Panc1 (cell line): ENCODE data around the gene TUBA1C. TPM values are rescaled to one million over a fixed set of nuclear protein-coding genes. Genes with fewer than 3 reads are reported as not detected.

Source experiments
- ATAC-seq: fragments of 200-7000 bp; cut with Tn5 transposase; 2 replicates; pipeline ENCODE4 v1.9.1; 2020; ENCODE audit warnings: mild to moderate bottlenecking, moderate library complexity
- BruUV-seq: library from RNA; stranded (reverse); fragments of 400-500 nt; replicated peaks from 2 replicates; lab custom pipeline; 2021; lab: Mats Ljungman, UMichigan
- CTCF ChIA-PET: fragments of 300-600 bp; sonication (Branson Sonifier 250); formaldehyde crosslinking; loops from one replicate; lab custom pipeline; 2022; ENCODE audit warnings: antibody characterized with exemption; lab: Charles Lee
- POLR2A ChIA-PET: fragments of 300-600 bp; sonication (Branson Sonifier 250); formaldehyde crosslinking; loops from one replicate; lab custom pipeline; 2022; ENCODE audit warnings: antibody characterized with exemption; lab: Charles Lee
- DNase-seq: peaks from one replicate; pipeline ENCODE4 v3.0.0-alpha.2; 2010; ENCODE audit warnings: low read depth, low spot score
- H3K27ac ChIP-seq: 2 replicates; pipeline ENCODE4 v1.5.1; 2011; ENCODE audit warnings: mild to moderate bottlenecking, low read length, inconsistent platforms
- H3K27me3 ChIP-seq: fragments of 200-500 bp; sonication (Bioruptor generic); 2 replicates; pipeline ENCODE4 v1.6.0; 2014; ENCODE audit warnings: low read length, inconsistent platforms; ENCODE audit not compliant: control insufficient read depth, insufficient read depth
- H3K36me3 ChIP-seq: fragments of 200-500 bp; sonication (Bioruptor generic); 2 replicates; pipeline ENCODE4 v1.5.1; 2014; ENCODE audit warnings: inconsistent platforms, mild to moderate bottlenecking, low read length, moderate library complexity; ENCODE audit not compliant: control insufficient read depth, insufficient read depth
- H3K4me1 ChIP-seq: 2 replicates; pipeline ENCODE4 v1.5.1; 2011; ENCODE audit warnings: inconsistent platforms, mild to moderate bottlenecking, low read length, moderate library complexity; ENCODE audit not compliant: control insufficient read depth, insufficient read depth
- H3K4me3 ChIP-seq, 2 experiments: 2 replicates each; pipeline ENCODE4 v1.5.1; 2011 to 2012; ENCODE audit warnings: low read depth in 2 of 2, low read length in 2 of 2, mild to moderate bottlenecking in 2 of 2, inconsistent platforms in 1 of 2, moderate library complexity in 1 of 2
- H3K9me3 ChIP-seq: fragments of 200-500 bp; sonication (Bioruptor generic); 2 replicates; pipeline ENCODE4 v1.5.1; 2014; ENCODE audit warnings: low read depth, mild to moderate bottlenecking, inconsistent platforms, low read length, moderate library complexity; ENCODE audit not compliant: control insufficient read depth, insufficient read depth
- CTCF ChIP-seq: fragments of 450-650 bp; IDR thresholded peaks from 2 replicates; pipeline ENCODE4 v1.5.1; 2017; ENCODE audit warnings: mild to moderate bottlenecking
- POLR2AphosphoS5 ChIP-seq: IDR thresholded peaks from 2 replicates; pipeline ENCODE4 v1.6.1; 2012; ENCODE audit warnings: mild to moderate bottlenecking, low read depth, low read length, moderate library complexity
- REST ChIP-seq, 2 experiments: IDR thresholded peaks; 2 replicates each; pipeline ENCODE4 v1.6.1; 2011 to 2012; ENCODE audit warnings: low read depth in 2 of 2, control low read depth in 1 of 2, low read length in 1 of 2, mild to moderate bottlenecking in 1 of 2, moderate library complexity in 1 of 2; ENCODE audit not compliant: insufficient read depth in 1 of 2
- SIN3A ChIP-seq: IDR thresholded peaks from 2 replicates; pipeline ENCODE4 v1.6.1; 2012; ENCODE audit warnings: low read depth, mild to moderate bottlenecking, low read length, moderate library complexity, borderline replicate concordance; ENCODE audit not compliant: insufficient read depth
- TCF7L2 ChIP-seq: IDR thresholded peaks from 2 replicates; pipeline ENCODE4 v1.6.1; 2011; ENCODE audit warnings: mild to moderate bottlenecking, low read depth, low read length, inconsistent platforms
- in situ Hi-C: cut with HindIII; loops from 2 replicates; pipeline ENCODE4 v1.10.0; 2016; ENCODE audit warnings: low sequenced_read_pairs, low pct_unique_long_range_greater_than_20kb
- intact Hi-C: fragments of 100-400 bp; cut with micrococcal nuclease; formaldehyde crosslinking; loops from one replicate; pipeline ENCODE4 v1.10.0; 2022; ENCODE audit not compliant: unreplicated experiment
- total RNA-seq: library from RNA; stranded (reverse); gene quantifications from one replicate; pipeline ENCODE4 v1.2.1, GENCODE V29; 2021; ENCODE audit not compliant: unreplicated experiment

Gene TUBA1C
- total RNA-seq, 1 experiment from 2014 or later: 524 TPM

- Histone ChIP-seq H3K4me1 (peaks cover 4% of the 10 kb centered on the region; the same call in 1 of the 2 replicates), H3K9me3 (no peaks in the 10 kb centered on the region), H3K27me3 (no peaks in the 10 kb centered on the region), H3K27ac (0 out of 2 replicates have a peak overlapping the region, but pooled peaks have one; percentile 14), H3K36me3 (no peaks in the 10 kb centered on the region), H3K4me3 (no peak overlapping the region)
- CTCF ChIA-PET: interaction anchor here (0.8 kb wide), 1 partner anchor 10 kb away, joined by 12 read pairs; no protein-coding TSS in a partner anchor
- no peak for DNase-seq
- POLR2A ChIA-PET: interaction anchor here (0.7 kb wide), 1 partner anchor 10 kb away, joined by 4 read pairs; no protein-coding TSS in a partner anchor
- TF ChIP-seq CTCF (no peak), REST (IDR thresholded peaks at IDR 0.05; ENCODE audit: insufficient read depth in 1 of 2, low read depth in 2 of 2, low read length in 1 of 2) (no peak), TCF7L2 (no peak), POLR2AphosphoS5 (no peak), SIN3A (no peak)
- no peak for ATAC-seq
- BruUV-seq: no TSS peak
- intact Hi-C loops (loop anchor here (10.0 kb wide), 1 partner anchor 98 kb away; the partner anchor contains the start of gene TUBA1B), in situ Hi-C loops (no loop called here)
These were observed 31.7 kb upstream of the TUBA1C start for GRCh38 chr12:49232940-49233841.

- intact Hi-C loops (loop anchor here (10.0 kb wide), 1 partner anchor 99 kb away; the partner anchor contains the start of gene TUBA1B), in situ Hi-C loops (no loop called here)
- Histone ChIP-seq H3K4me1 (peaks cover 4% of the 10 kb centered on the region; the same call in 1 of the 2 replicates), H3K36me3 (no peaks in the 10 kb centered on the region), H3K4me3 (peak overlapping the region in 1 of 2 experiments; percentile 29; a peak in 1 of 4 replicates), H3K27ac (peak overlapping the region; percentile 86), H3K27me3 (no peaks in the 10 kb centered on the region), H3K9me3 (no peaks in the 10 kb centered on the region)
- DNase-seq: no peak
- POLR2A ChIA-PET: no interaction called here
- no peak for ATAC-seq
- no TSS peak for BruUV-seq
- no peak for TF ChIP-seq REST (IDR thresholded peaks at IDR 0.05; ENCODE audit: insufficient read depth in 1 of 2, low read depth in 2 of 2, low read length in 1 of 2)
- CTCF ChIA-PET: interaction anchor here (0.8 kb wide), 1 partner anchor 9 kb away, joined by 12 read pairs; no protein-coding TSS in a partner anchor
These were observed 30.9 kb upstream of the TUBA1C start for GRCh38 chr12:49233842-49234526.
